ENCODE results near the gene KCND3. TPM values are rescaled to one million over a fixed set of nuclear protein-coding genes. Genes with fewer than 3 reads are reported as not detected.
A peak's percentile ranks its signal among the peaks of the same experiment; 100 is the strongest.

Gene KCND3
- total RNA-seq, 1 donor from 2014 or later, result 0.81 TPM

- Mint-ChIP-seq H3K4me1 (ENCODE audit: low read depth) (no peaks in the 10 kb centered on the region), H3K27me3 (peaks cover 18% of the 10 kb centered on the region), H3K36me3 (ENCODE audit: insufficient read depth) (no peaks in the 10 kb centered on the region), H3K9me3 (ENCODE audit: low read depth) (no peaks in the 10 kb centered on the region), H3K27ac (no peak overlapping the region), H3K4me3 (ENCODE audit: low read depth) (no peak overlapping the region)
- no peak for DNase-seq (ENCODE audit: low spot score, unreplicated experiment)
- TF ChIP-seq CTCF (IDR thresholded peaks at IDR 0.05; ENCODE audit: unreplicated experiment), result no peak
Measured at GRCh38 chr1:111834956-111835355, 154.5 kb downstream of the KCND3 start.

DNA sequence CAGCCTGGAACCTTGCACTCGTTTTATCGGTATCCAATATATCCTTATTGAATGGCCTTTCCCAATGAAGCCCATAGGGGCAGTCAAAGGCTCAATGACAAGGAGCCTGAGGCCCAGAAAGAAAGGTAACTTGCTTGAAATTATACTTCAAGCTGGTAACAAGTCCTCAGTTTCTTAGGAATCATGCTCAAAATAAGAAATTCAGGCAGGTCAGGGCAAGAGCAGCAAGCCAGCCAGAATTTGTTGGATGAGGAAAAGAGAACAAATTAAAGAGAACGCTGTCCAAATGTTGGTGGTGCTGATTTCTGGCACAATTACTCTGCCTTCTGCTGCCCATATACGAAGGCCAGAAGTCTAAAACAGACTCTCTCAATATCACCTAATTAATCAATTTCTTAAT is 156.1 kb downstream of the KCND3 start:
- no peak for DNase-seq (ENCODE audit: low spot score, unreplicated experiment)
- Mint-ChIP-seq H3K36me3 (ENCODE audit: insufficient read depth) (no peaks in the 10 kb centered on the region), H3K4me1 (ENCODE audit: low read depth) (no peaks in the 10 kb centered on the region), H3K27me3 (peaks cover 17% of the 10 kb centered on the region), H3K9me3 (ENCODE audit: low read depth) (no peaks in the 10 kb centered on the region), H3K27ac (no peak overlapping the region), H3K4me3 (ENCODE audit: low read depth) (no peak overlapping the region)
- peak; percentile 8 for TF ChIP-seq CTCF (IDR thresholded peaks at IDR 0.05; ENCODE audit: unreplicated experiment)

DNA sequence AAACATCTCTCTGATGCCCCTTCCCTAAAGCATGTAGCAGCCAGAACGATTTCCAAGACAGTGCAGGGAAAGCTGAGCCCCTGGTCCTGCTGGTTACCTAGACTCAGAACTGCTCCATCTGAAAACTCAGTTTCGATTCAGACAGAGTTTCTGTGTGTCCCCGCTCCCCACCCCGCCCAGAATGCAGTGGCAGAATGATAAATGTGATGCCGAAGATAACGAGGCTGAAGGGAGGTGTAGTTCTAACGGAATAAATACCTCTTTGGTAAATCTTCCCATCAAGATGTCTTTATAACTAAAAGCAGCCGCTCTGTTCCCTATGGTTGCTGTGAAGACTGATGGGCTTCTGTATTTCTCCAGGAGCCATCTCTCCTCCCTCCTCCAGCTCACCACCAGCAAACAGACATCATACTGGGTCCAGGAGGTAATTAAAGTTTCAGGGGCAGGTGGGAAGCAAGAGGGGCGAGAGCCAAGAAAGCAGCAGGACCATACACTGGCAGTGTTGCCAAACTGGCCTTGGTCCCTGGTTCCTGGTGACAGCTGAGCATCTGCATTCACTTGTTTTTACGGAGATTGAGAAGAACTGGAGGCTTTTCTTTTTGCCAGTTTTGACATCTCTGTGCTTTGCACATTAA is 156.8 kb downstream of the KCND3 start:
- Mint-ChIP-seq H3K9me3 (ENCODE audit: low read depth) (no peaks in the 10 kb centered on the region), H3K27ac (no peak overlapping the region), H3K36me3 (ENCODE audit: insufficient read depth) (no peaks in the 10 kb centered on the region), H3K4me1 (ENCODE audit: low read depth) (no peaks in the 10 kb centered on the region), H3K4me3 (ENCODE audit: low read depth) (no peak overlapping the region), H3K27me3 (peaks cover 17% of the 10 kb centered on the region)
- no peak for TF ChIP-seq CTCF (IDR thresholded peaks at IDR 0.05; ENCODE audit: unreplicated experiment)
- DNase-seq (ENCODE audit: low spot score, unreplicated experiment), result no peak

DNA sequence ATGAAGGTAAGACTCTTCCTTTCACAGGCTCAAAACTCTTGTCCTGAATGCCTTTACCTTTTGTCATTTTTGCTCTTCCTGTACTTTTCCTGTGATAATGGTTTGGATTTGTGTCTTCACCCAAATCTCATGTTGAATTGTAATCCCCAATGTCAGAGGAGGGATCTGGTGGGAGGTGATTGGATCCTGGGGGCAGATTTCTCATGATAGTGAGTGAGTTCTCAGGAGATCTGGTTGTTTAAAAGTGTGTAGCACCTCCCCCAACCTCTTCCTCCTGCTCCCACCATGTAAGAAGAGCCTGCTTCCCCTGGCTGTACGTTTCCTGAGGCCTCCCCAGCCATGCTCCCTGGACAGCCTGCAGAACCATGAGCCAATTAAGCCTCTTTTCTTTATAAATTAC is 158.3 kb downstream of the KCND3 start:
- Mint-ChIP-seq H3K27ac (no peak overlapping the region), H3K36me3 (ENCODE audit: insufficient read depth) (no peaks in the 10 kb centered on the region), H3K4me1 (ENCODE audit: low read depth) (no peaks in the 10 kb centered on the region), H3K9me3 (ENCODE audit: low read depth) (no peaks in the 10 kb centered on the region), H3K27me3 (peaks cover 17% of the 10 kb centered on the region), H3K4me3 (ENCODE audit: low read depth) (no peak overlapping the region)
- DNase-seq (ENCODE audit: low spot score, unreplicated experiment), result no peak
- no peak for TF ChIP-seq CTCF (IDR thresholded peaks at IDR 0.05; ENCODE audit: unreplicated experiment)

DNA sequence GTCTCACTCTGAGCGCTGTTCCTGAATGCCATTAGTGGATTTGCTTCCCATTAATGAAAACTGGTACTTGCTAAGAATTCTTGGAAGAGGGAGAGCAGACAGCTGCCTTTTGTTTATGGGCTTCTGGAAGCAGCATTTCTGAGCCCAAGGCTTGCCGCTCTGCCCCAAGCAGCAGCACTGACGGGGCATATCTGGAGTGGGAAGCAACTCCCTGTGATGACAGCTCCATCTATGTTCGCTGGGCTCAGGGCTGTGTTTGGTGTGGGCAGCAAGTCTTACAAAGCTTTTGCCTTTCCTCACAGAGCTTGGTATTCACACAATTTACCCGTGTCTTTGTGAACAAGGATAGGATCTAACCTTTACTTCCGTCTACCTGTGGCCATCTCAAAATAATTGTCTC is 161.5 kb downstream of the KCND3 start:
- no peaks in the 10 kb centered on the region for H3K36me3 Mint-ChIP-seq (ENCODE audit: insufficient read depth)
- no peak overlapping the region for H3K4me3 Mint-ChIP-seq (ENCODE audit: low read depth)
- no peaks in the 10 kb centered on the region for H3K4me1 Mint-ChIP-seq (ENCODE audit: low read depth)
- H3K27ac Mint-ChIP-seq, result no peak overlapping the region
- peaks cover 12% of the 10 kb centered on the region for H3K27me3 Mint-ChIP-seq
- no peak for DNase-seq (ENCODE audit: low spot score, unreplicated experiment)
- H3K9me3 Mint-ChIP-seq (ENCODE audit: low read depth), result peaks cover 7% of the 10 kb centered on the region
- no peak for TF ChIP-seq CTCF (IDR thresholded peaks at IDR 0.05; ENCODE audit: unreplicated experiment)

Measured in progenitor cell of endocrine pancreas (in vitro differentiated cells).